ENCODE measurements around the gene TMC1.

The TMC1 gene

GRCh38 chr9:72614067-72614466 is 92.7 kb downstream of the TMC1 start:
- DNase-seq (ENCODE audit: low read depth in 2 of 2): no peak

GRCh38 chr9:72615931-72616330 is 94.5 kb downstream of the TMC1 start:
- no peak for DNase-seq (ENCODE audit: low read depth in 2 of 2)

DNA sequence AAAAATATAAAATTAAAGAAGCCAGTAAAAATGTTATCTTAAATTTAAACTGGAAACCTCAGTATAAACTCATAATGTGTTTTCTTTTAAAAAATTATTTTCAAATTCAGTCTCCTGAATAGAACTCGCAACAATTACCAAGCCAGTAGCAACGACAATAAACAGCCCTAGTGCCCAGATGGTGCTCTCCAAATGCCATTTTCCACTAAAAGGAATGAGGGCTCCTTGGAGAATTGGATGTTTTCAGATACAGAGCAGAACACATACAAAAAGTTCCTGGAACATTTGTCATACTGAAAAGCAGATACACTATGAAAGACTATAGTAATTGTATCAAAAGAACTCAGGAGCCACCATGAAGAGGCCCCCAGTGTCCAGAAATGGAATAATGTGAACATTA is 97.4 kb downstream of the TMC1 start:
- DNase-seq (ENCODE audit: low read depth in 2 of 2): no peak

DNA sequence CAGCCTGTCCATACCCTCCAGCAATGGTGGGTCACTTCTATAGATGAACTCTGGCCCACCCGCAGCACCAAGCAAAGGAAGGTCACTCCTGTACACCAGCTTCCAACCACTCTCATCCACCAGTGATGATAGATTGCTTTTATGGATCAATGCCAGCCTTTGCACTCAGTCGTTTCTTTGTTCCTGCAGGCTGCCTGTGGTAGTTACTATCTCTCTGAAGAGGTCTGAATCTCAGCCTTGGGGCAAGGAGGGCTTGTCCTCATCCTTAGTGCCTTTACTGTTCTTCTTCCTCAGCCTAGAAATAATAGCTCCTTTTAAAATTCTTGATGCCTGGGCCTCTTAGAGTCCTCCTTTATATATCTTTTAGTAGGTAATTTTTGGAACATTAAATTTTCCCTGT is 100.8 kb downstream of the TMC1 start:
- DNase-seq (ENCODE audit: low read depth in 2 of 2): no peak

GRCh38 chr9:72623156-72623555 is 101.7 kb downstream of the TMC1 start:
- no peak for DNase-seq (ENCODE audit: low read depth in 2 of 2)

- no peak for DNase-seq (ENCODE audit: low read depth in 2 of 2)
Observed at GRCh38 chr9:72627147-72627546, 105.7 kb downstream of the TMC1 start.

DNA sequence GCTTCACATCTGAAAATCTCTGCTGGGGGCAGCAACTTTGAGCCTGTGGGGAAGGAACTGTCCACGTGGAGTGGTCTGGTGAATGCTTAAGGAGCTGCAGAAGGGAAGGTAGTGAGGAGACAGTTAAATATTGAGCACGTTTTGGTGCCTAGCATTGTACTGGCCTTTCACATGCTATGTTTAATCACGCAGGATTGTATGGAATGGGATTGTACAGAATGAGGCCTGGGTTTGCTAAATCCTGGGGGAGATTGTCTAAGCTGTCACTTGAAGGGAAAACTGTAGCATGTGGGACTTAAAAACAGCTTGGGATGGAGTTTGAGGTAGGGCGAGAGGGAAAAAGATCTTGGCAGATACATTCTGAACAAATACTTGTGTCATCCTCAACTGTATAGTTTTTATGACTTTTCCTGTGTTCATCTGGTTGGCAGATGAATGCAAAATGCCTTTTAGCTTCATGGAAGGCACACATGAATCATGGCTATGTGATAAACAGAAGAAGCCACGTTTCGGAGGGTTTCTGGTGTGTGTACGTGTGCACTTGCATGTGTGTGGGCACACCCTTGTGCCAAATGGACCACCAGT is 106.6 kb downstream of the TMC1 start:
- DNase-seq (ENCODE audit: low read depth in 2 of 2): peak in 1 of 2 experiments; percentile 8

GRCh38 chr9:72633966-72634365 is 112.6 kb downstream of the TMC1 start:
- no peak for DNase-seq (ENCODE audit: low read depth in 2 of 2)

DNA sequence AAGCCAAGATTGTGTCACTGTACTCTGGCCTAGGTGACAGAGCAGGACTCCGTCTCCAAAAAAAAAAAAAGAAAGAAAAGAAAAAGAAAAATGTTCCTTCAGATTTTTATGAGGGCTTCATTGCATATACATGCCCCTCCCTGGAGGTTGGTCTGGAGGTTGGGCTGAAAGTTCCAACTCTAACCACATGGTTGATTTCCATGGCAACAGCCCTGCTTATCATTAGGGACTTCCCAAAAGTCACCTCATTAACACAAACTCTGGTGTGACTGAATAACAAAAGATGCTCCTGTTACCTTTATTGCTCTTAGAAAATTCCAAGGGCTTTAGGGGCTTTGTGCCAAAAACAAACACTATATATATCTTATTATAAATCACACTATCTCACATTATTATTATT is 113.8 kb downstream of the TMC1 start:
- DNase-seq (ENCODE audit: low read depth in 2 of 2): no peak

DNA sequence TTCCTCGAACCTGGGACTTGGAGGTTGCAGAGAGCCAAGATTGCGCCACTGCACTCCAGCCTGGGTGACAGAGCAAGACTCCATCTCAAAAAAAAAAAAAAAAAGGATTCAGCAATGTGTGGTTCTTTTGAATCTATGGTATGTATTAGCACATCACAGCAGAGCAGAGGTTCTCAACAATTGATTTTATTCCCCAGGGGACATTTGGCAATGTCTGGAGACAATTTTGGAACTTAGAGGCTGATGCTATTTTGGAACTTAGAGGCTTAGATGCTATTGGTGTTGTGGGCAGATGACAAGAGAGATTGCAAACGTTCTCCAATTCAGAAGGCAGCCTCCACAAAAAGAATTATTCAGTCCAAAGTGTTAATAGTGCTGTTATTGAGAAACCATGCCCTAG is 115.2 kb downstream of the TMC1 start:
- DNase-seq (ENCODE audit: low read depth in 2 of 2): no peak

- no peak for DNase-seq (ENCODE audit: low read depth in 2 of 2)
Observed at GRCh38 chr9:72643651-72644050, 122.2 kb downstream of the TMC1 start.

DNA sequence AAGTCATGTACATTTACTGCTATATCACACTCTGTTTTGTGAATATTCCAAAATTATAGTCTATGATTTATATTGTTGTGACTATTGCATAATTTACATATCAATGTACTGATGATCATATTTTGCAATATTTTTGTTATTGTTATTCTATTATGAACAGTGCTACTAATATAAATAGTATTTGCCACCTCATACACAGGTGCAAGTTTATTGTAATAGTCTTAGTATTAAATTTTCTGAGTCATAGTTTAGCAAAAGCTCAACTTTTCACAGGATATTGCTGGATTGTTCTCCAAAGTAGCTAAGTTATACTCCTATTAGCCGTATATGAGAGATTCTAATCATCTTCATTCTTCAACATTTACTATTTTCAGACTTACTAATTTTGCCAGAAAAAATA is 124.7 kb downstream of the TMC1 start:
- DNase-seq (ENCODE audit: low read depth in 2 of 2): no peak

DNA sequence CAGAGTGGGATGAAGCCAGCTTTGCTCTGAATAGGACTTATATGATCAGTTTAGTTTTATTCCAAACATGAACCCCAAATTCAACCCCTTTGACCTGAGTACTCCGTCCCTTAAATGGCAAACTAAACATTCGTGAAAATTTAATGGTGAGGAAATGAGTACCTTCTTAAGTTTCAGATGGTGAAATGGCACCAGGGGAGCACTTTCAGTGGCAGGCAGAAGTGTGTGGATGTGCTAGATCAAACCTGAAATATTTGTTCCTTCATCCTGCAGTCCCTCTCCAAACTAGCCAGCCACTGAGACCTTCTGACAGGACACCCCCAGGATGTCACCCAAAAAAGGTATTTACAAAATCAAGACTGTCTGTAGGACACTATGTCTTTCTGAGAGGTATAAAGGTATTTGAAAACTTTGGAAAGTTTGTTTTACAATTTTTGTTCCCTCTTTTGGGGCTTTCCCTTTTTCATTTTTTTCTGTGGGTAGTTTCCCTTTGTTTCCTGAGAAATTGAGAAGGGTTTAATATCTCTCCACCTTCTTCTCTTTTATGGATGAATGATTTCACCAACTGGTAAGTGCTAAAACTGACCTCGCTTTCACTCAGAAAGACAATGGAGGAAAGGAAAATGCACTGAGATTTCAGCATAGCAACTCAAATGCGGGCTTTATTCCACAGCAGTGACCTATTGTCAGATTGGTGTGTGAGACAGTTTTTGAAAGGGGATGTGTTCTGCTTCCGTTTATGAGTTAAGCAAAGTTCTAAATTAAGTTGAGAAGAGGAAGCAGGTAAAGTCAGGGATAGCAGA is 127.1 kb downstream of the TMC1 start:
- no peak for DNase-seq (ENCODE audit: low read depth in 2 of 2)

GRCh38 chr9:72649127-72649442 is 127.7 kb downstream of the TMC1 start:
- no peak for DNase-seq (ENCODE audit: low read depth in 2 of 2)

- DNase-seq (ENCODE audit: low read depth in 2 of 2): no peak
Observed at GRCh38 chr9:72650206-72650605, 128.8 kb downstream of the TMC1 start.

GRCh38 chr9:72656021-72656420 is 134.6 kb downstream of the TMC1 start:
- DNase-seq (ENCODE audit: low read depth in 2 of 2): no peak

DNA sequence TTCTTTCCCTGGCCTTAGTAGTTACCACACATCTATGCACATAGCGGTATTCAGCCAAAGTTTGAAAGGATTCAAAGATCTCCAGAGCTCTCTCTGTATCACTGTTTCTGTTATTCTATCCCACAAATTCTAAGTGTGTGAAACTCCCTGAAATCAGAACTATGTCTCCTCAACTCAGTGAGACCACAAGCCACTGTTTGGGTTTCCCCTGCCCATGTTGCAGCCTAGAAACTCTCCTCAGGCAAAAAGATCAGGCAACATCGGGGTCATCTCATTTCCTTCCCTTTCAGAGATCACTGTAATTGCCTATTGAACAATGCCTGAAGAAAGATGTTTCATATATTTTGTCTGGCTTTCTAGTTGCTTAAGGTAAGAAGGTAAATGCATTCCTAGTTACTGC is 135.6 kb downstream of the TMC1 start:
- DNase-seq (ENCODE audit: low read depth in 2 of 2): no peak

- no peak for DNase-seq (ENCODE audit: low read depth in 2 of 2)
Observed at GRCh38 chr9:72658703-72659102, 137.3 kb downstream of the TMC1 start.

DNA sequence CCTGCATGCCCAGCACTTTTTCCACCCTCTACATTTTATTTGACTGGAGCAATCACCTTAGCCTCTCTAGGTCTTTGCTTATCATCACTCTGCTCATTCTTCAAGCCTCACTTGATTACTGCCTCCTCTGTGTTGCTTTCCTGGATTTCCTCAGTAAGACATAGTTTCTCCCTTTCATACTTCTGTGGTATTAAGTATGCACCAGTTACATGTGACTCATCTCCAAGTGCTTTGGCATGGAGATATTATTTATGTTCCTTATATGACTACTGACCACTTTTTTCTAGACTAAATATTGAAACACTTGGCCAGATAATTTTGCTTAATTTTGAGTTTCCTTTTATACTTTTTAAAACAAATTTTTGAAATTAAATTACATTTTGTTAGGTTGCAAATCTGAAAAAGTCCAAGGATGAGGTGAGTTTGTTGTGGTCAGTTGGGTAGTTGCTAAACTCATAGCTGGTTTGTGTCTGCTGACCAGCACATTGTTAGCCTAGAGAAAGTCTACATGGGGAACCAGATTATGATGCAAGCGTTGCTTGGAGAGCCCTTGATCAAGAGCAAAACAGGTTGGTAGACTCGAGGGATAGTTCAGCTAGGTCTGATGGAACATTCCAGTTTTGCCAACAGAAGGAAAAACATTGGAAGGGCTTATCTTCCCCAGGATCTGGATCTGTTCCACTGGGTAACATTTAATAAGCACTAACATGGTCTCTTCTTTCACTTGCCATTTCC is 140.2 kb downstream of the TMC1 start:
- DNase-seq (ENCODE audit: low read depth in 2 of 2): peak in 1 of 2 experiments; percentile 15

DNA sequence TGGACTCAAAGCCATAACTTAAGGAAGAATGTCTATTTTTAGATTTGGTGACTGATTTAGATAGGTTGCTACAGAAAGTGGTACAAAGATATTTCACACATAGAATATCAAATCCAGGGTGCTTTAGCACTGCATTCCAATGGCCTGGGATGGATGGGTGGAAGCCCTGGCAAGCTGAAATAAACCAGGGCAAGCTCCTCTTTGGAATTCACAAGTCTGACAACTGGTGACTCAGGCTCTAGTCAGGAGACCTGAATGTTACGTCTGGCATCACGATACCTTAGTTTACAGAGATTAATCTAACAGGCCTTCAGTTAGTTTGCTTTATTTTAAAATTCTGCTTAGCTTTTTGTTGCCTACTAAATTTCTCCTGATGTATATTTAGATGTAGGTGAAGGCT is 144.0 kb downstream of the TMC1 start:
- DNase-seq (ENCODE audit: low read depth in 2 of 2): peak in 1 of 2 experiments; percentile 11

DNA sequence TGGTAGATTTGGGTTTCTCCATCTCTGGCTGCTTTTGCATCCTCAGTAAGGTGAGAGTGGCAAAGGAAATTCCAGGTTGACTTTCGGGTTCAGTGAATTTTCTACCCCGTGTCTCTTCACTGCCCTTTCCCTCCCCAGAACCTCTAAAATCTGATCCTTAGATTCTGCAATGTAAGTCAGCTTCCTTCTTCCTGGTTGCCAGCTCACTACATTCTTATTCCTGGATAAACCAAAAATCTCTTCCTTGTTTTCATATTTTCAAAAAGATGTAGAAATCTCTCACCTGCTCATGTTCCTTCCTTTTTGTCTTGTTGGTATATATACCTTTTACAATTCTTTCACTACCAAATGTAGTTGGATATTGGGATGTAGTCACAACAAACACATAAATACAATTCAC is 145.8 kb downstream of the TMC1 start:
- DNase-seq (ENCODE audit: low read depth in 2 of 2): no peak

DNA sequence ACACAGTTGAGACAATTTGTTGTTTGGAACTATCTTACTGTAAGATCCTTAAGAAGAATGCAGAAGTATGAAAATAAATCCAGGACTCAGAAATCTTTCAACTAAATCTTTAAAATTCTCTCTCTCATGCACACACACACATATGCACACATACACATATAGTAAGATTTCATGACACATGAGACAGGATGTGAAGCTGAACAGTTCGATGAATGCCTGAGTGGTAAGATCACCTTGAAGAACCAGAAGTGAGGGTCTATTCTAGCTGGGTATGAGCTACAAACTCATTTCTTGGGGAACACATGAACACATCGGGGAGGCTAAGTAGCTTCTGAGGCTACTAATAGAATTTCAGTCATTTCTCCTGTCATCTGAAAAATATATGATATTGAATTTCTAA is 153.6 kb downstream of the TMC1 start:
- DNase-seq (ENCODE audit: low read depth in 2 of 2): no peak

DNA sequence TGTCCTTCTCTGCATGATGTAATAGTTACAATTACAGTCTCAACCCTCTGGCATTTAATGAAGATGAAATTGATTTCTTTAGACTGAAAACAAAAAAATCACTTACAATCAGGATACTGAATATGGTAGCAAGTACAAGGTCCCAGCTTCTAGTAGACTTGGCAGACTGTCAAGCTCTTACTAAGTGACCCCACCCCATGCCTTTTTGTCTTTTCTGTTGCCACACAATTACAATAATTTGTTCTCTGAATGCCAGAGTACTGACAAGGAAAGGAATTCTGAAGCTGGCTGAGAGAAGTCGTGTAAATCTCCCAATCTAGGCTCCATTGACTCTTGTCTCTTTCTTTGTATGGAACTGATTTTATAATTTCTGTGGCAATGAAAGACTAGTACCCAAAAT is 154.2 kb downstream of the TMC1 start:
- DNase-seq (ENCODE audit: low read depth in 2 of 2): no peak

Measured in fibroblast of skin of left biceps (primary cell).